Esophagus squamous epithelium (tissue), 5 donors: ENCODE data around the gene ARF1. TPM values are rescaled to one million over a fixed set of nuclear protein-coding genes. Genes with fewer than 3 reads are reported as not detected.
A peak's percentile ranks its signal among the peaks of the same experiment; 100 is the strongest.

Experiments used
- DNase-seq: peaks from one replicate; lab custom pipeline; 2025; lab: John Stamatoyannopoulos, UW
- H3K27ac ChIP-seq, 4 donors: fragments of 200-600 bp; sonication (generic); one replicate each; pipeline ENCODE4 v1.5.1; 2016 to 2019; ENCODE audit warnings: mild to moderate bottlenecking in 1 of 4
- H3K27me3 ChIP-seq, 4 donors: fragments of 200-600 bp; sonication (generic); 1 replicate in 3 of 4; 2 replicates in 1 of 4; pipeline versions ENCODE4 v1.5.1 to v1.6.0; 2017 to 2021; ENCODE audit warnings: antibody characterized with exemption in 1 of 4
- H3K36me3 ChIP-seq, 3 donors: fragments of 200-600 bp; sonication (generic); one replicate each; pipeline ENCODE4 v1.5.1; 2016 to 2019
- H3K4me1 ChIP-seq, 3 donors: fragments of 200-600 bp; sonication (generic); one replicate each; pipeline ENCODE4 v1.5.1; 2017 to 2019
- H3K4me3 ChIP-seq, 4 donors: fragments of 200-600 bp; sonication (generic); 1 replicate in 3 of 4; 2 replicates in 1 of 4; pipeline ENCODE4 v1.5.1; 2016 to 2019; ENCODE audit warnings: mild to moderate bottlenecking in 2 of 4, moderate library complexity in 1 of 4
- H3K9me3 ChIP-seq, 3 donors: fragments of 200-600 bp; sonication (generic); one replicate each; pipeline ENCODE4 v1.5.1; 2016 to 2019
- POLR2A ChIP-seq, 4 donors: fragments of 450-650 bp; IDR thresholded peaks; one replicate each; pipeline ENCODE4 v1.6.1; 2017; ENCODE audit warnings: antibody characterized with exemption in 4 of 4, mild to moderate bottlenecking in 4 of 4, moderate library complexity in 3 of 4
- WGBS, 2 donors: methylation state at CpG; one replicate each; pipeline ENCODE4 v1.1.5; 2018; 5-methylcytosine and 5-hydroxymethylcytosine counted together
- intact Hi-C: fragments of 100-400 bp; cut with DNase I; formaldehyde crosslinking; loops from one replicate; pipeline ENCODE4 v1.15.0; 2022
- total RNA-seq, 4 donors: library from RNA; depleted of rRNA; stranded (reverse); fragments of >200 nt; gene quantifications; one replicate each; pipeline ENCODE4 v1.1.0, GENCODE V29; 2016
- TF ChIP-seq, protein P1 (sequence below), 6 experiments: fragments of 450-650 bp in 4 of 6; fragments of 200-600 bp in 2 of 6; sonication (generic) in 2 of 6; IDR thresholded peaks; one replicate each; pipeline ENCODE4 v1.5.1; 2016 to 2019; ENCODE audit warnings: antibody characterized with exemption in 6 of 6, mild to moderate bottlenecking in 4 of 6, moderate library complexity in 4 of 6
- donor health status: DM: yes; HTN: yes; CAD: no.

ARF1 gene
- total RNA-seq, 4 donors from 2014 or later, result 279 to 327 (median 319) TPM

- no peaks in the 10 kb centered on the region for H3K36me3 ChIP-seq
- no peak for DNase-seq
- intact Hi-C loops, result loop anchor here (10.0 kb wide), 1 partner anchor 297 kb away; no protein-coding TSS in a partner anchor
- peak overlapping the region; percentile 99 to 100 (median 100) for H3K27ac ChIP-seq
- no peaks in the 10 kb centered on the region for H3K27me3 ChIP-seq
- WGBS, 2 donors, result 0 to 17% methylated on average over 2 to 8 of the region's 31 CpGs
- TF ChIP-seq, protein P1, sequence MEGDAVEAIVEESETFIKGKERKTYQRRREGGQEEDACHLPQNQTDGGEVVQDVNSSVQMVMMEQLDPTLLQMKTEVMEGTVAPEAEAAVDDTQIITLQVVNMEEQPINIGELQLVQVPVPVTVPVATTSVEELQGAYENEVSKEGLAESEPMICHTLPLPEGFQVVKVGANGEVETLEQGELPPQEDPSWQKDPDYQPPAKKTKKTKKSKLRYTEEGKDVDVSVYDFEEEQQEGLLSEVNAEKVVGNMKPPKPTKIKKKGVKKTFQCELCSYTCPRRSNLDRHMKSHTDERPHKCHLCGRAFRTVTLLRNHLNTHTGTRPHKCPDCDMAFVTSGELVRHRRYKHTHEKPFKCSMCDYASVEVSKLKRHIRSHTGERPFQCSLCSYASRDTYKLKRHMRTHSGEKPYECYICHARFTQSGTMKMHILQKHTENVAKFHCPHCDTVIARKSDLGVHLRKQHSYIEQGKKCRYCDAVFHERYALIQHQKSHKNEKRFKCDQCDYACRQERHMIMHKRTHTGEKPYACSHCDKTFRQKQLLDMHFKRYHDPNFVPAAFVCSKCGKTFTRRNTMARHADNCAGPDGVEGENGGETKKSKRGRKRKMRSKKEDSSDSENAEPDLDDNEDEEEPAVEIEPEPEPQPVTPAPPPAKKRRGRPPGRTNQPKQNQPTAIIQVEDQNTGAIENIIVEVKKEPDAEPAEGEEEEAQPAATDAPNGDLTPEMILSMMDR (IDR thresholded peaks at IDR 0.05), result no peak
- TF ChIP-seq POLR2A (IDR thresholded peaks at IDR 0.05), result no peak
- H3K4me3 ChIP-seq, result peak overlapping the region; percentile 79 to 100 (median 98)
- H3K9me3 ChIP-seq, result no peaks in the 10 kb centered on the region
- H3K4me1 ChIP-seq, result peaks cover 35 to 53% (median 51%) of the 10 kb centered on the region in 3 donors
These were observed 812 bp upstream of the ARF1 start for GRCh38 chr1:228081578-228082213.

DNA sequence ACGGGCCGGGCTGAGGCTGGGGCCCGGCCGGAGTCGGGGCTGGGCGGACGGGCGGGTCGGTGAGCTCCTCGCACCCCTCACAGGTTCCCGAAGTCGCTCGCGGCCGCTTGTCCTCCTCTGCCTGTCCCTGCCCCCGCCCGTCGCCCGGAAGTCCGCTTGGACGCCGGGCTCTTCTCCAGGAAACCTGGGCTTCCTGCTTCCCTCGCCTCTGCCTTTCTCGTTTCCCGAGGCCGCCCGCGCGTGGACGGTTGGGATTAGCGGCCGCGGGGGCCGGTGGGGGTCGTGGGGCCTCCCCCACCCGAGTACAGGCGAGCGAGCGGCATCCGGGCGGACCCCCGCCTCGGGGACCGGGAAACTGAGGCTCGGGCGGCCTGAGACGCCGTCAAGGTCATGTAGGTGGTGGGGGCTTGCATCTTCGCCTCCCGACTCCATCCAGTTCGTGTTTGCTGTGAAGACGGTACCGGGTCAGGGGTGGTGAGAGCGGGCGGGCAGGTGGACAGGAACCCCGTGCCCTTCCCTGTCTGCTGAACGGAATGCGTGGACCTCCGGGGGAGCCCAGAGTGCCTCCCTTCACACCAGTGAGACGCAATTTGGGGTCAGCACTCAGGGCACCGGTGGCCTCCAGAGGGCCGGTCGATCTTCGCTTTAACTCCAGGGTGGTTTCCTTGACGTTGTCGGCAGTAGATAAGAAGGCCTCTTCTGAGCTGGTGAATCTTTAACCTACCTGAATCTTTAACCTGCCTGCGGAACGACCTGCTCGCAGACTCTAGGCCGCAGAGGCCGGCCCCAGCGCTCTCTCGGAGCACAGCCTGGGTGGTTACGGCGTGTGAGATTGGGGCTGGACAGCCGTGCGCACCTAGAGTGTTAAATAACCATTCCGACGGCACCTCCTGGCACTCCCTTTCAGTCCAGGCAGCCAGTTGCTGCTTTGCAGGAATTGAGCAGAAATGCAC lies 686 bp downstream of the ARF1 start:
- peaks cover 50 to 68% (median 66%) of the 10 kb centered on the region in 3 donors for H3K4me1 ChIP-seq
- intact Hi-C loops, result loop anchor here (10.0 kb wide), 1 partner anchor 298 kb away; no protein-coding TSS in a partner anchor
- no peak for DNase-seq
- no peak for TF ChIP-seq POLR2A (IDR thresholded peaks at IDR 0.05)
- TF ChIP-seq, protein P1 (IDR thresholded peaks at IDR 0.05), result no peak
- 0% methylated on average over 3 to 5 of the region's 79 CpGs for WGBS, 2 donors
- no peaks in the 10 kb centered on the region for H3K36me3 ChIP-seq
- no peaks in the 10 kb centered on the region for H3K9me3 ChIP-seq
- H3K4me3 ChIP-seq, result peak overlapping the region; percentile 79 to 100 (median 98)
- H3K27me3 ChIP-seq, result no peaks in the 10 kb centered on the region
- H3K27ac ChIP-seq, result peak overlapping the region; percentile 99 to 100 (median 100)

DNA sequence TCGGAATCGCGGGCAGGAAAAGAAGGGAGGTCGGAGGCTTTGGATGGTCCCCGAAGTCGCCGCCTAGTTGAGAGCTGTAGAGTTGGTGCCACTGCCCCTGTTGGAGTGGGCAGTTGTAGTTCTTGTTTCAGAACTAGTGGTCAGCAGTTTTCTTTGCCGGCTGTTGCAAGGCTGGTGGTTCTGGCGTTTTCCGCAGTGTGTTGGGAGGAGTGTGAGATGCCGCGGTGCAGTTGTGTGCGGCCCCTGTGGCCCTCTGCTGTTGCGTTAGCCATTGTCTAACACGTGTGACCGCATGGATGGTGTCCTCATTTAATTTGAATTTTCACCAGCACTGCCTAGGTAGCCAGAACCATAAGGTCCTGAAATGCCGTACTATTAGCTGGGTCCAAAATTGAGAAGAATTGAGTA lies 1.4 kb downstream of the ARF1 start:
- Histone ChIP-seq H3K4me3 (peak overlapping the region; percentile 79 to 100 (median 98)), H3K4me1 (peaks cover 57 to 74% (median 73%) of the 10 kb centered on the region in 3 donors), H3K36me3 (peaks cover 0 to 4% (median 1%) of the 10 kb centered on the region in 3 donors), H3K27me3 (no peaks in the 10 kb centered on the region), H3K9me3 (no peaks in the 10 kb centered on the region), H3K27ac (peak overlapping the region; percentile 99 to 100 (median 100))
- intact Hi-C loops, result loop anchor here (10.0 kb wide), 1 partner anchor 299 kb away; no protein-coding TSS in a partner anchor
- TF ChIP-seq, protein P1 (IDR thresholded peaks at IDR 0.05), result no peak
- no peak for DNase-seq
- WGBS, 2 donors, result 0 to 1% methylated on average over 16 to 17 of the region's 17 CpGs

GRCh38 chr1:228084325-228084724 lies 1.8 kb downstream of the ARF1 start:
- H3K36me3 ChIP-seq, result peaks cover 0 to 6% (median 5%) of the 10 kb centered on the region in 3 donors
- peak overlapping the region; percentile 99 to 100 (median 100) for H3K27ac ChIP-seq
- H3K4me3 ChIP-seq, result peak overlapping the region; percentile 79 to 100 (median 98)
- peaks cover 61 to 79% (median 77%) of the 10 kb centered on the region in 3 donors for H3K4me1 ChIP-seq
- TF ChIP-seq, protein P1 (IDR thresholded peaks at IDR 0.05), result no peak
- TF ChIP-seq POLR2A (IDR thresholded peaks at IDR 0.05), result peak in 1 of 4 donors; percentile 25
- H3K9me3 ChIP-seq, result no peaks in the 10 kb centered on the region
- intact Hi-C loops, result loop anchor here (10.0 kb wide), 1 partner anchor 300 kb away; no protein-coding TSS in a partner anchor
- DNase-seq, result no peak
- H3K27me3 ChIP-seq, result no peaks in the 10 kb centered on the region
- WGBS, 2 donors, result 0 to 2% methylated on average over 3 of the region's 3 CpGs
